Effector memory CD4-positive, alpha-beta T cell (primary cell): ENCODE measurements around the gene ING3.

Source experiments
- DNase-seq, 3 donors: peaks; one replicate each; pipeline ENCODE4 v3.0.0-alpha.2; 2020
- H3K27ac ChIP-seq: 2 replicates; pipeline ENCODE4 v1.7.0; 2013; ENCODE audit warnings: mild to moderate bottlenecking, low read length, moderate library complexity; ENCODE audit not compliant: insufficient read depth, poor library complexity, severe bottlenecking
- H3K27me3 ChIP-seq: replicated peaks from 2 replicates; pipeline ENCODE4 v1.7.0; 2013; ENCODE audit warnings: mild to moderate bottlenecking, low read length; ENCODE audit not compliant: insufficient read depth, control insufficient read depth, poor library complexity, severe bottlenecking
- H3K36me3 ChIP-seq: 2 replicates; pipeline ENCODE4 v1.7.0; 2013; ENCODE audit warnings: mild to moderate bottlenecking, low read length, moderate library complexity; ENCODE audit not compliant: control insufficient read depth, insufficient read depth
- H3K4me1 ChIP-seq: 2 replicates; pipeline ENCODE4 v1.7.0; 2013; ENCODE audit warnings: low read length, mild to moderate bottlenecking; ENCODE audit not compliant: control insufficient read depth, insufficient read depth, poor library complexity, severe bottlenecking
- H3K4me3 ChIP-seq: 2 replicates; pipeline ENCODE4 v1.7.0; 2013; ENCODE audit warnings: low read length, low read depth, mild to moderate bottlenecking; ENCODE audit not compliant: insufficient read depth, poor library complexity, severe bottlenecking
- H3K9me3 ChIP-seq: 2 replicates; pipeline ENCODE4 v1.7.0; 2013; ENCODE audit warnings: mild to moderate bottlenecking, low read length, moderate library complexity; ENCODE audit not compliant: control insufficient read depth

Gene ING3

DNA sequence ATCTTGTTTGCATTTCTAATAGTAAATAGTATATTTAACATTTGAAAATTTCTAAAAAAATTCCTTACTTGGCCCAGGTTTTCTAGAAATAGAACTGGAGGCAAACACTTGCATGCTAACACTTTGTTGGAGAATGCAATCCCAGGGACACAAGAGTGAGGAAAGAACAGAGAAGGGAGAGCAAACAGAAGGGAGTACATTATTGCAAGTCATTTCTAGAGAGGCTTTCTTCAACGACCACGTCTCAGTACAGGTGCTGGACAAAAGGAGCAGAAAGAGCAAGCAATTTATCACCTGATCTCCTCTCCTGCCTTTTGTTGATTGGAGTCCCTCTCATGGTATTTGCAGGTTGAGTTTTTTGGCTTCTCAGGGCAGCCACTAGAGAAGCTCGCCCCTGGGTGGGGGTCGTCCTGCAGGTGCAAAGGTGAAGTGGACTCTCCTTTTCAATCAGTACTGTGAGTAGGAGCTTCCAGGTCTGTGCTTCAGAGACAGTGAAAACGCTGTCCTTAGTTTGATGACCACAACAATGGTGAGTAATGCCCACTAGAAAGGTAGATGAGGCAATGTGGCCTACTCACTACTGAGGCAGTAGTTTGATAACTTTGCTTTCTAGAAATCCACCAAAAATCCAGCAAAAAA, 43.1 kb downstream of the ING3 start:
- no peak overlapping the region for H3K4me3 ChIP-seq
- H3K27ac ChIP-seq, result no peak overlapping the region
- no peaks in the 10 kb centered on the region for H3K36me3 ChIP-seq
- H3K27me3 ChIP-seq, result peaks cover 16% of the 10 kb centered on the region
- H3K4me1 ChIP-seq, result peaks cover 11% of the 10 kb centered on the region
- no peaks in the 10 kb centered on the region for H3K9me3 ChIP-seq
- no peak for DNase-seq

- H3K27ac ChIP-seq, result no peak overlapping the region
- DNase-seq, result no peak
- H3K9me3 ChIP-seq, result no peaks in the 10 kb centered on the region
- H3K36me3 ChIP-seq, result no peaks in the 10 kb centered on the region
- peaks cover 6% of the 10 kb centered on the region for H3K27me3 ChIP-seq
- H3K4me1 ChIP-seq, result peaks cover 6% of the 10 kb centered on the region
- H3K4me3 ChIP-seq, result no peak overlapping the region
Measured at GRCh38 chr7:120994512-120995410, 44.2 kb downstream of the ING3 start.

DNA sequence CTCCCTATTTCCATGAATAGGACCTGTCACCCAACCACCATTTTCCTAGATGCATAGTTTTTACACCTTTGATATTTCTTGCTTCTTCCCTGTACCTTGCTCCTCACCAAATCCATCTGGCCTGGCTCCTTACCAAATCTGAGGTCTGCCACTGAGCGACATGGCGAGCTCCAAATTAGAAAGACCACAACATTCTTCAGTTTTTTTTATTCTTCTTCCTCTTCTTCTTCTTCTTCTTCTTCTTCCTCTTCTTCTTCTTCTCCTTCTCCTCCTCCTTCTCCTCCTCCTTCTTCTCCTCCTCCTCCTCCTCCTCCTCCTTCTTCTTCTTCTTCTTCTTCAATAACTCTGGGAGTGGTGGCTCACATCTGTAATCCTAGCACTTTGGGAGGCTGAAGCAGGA, 45.1 kb downstream of the ING3 start:
- no peaks in the 10 kb centered on the region for H3K27me3 ChIP-seq
- no peak for DNase-seq
- H3K9me3 ChIP-seq, result no peaks in the 10 kb centered on the region
- peaks cover 6% of the 10 kb centered on the region for H3K4me1 ChIP-seq
- H3K36me3 ChIP-seq, result no peaks in the 10 kb centered on the region
- no peak overlapping the region for H3K4me3 ChIP-seq
- no peak overlapping the region for H3K27ac ChIP-seq

DNA sequence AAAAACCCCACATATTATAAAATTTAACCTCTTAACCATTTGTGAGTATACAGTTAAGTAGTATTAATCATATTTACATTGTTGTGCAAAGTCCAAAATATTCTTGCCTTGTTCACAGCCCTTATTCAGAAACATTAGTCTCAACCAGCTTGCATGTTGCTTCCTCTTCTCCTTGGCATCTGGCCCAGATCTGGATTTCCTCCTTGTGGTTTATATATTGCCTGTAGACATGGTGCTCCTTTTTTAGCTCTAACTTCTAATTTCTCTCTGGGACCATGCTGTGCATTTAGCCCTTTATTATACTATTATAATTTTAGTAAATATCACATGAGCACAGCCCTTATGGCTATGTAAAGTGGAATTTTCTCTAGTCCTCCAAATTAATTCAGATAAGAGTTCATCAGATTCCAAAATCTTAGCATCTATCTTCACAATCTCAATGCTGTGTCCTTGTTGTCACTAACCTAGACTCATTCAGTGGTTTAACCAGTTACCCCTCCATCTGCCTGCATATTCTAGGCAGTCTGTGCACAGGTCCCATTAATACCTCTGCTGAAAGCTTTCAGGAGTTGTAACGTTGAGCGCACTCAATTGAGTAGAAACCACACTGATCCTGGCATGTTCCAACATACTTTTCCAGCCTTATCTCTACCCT, 45.9 kb downstream of the ING3 start:
- DNase-seq, result peak in 2 of 3 donors; percentile 13 to 34
- Histone ChIP-seq H3K27me3 (no peaks in the 10 kb centered on the region), H3K36me3 (no peaks in the 10 kb centered on the region), H3K27ac (no peak overlapping the region), H3K4me1 (peaks cover 6% of the 10 kb centered on the region), H3K9me3 (no peaks in the 10 kb centered on the region), H3K4me3 (no peak overlapping the region)

- H3K36me3 ChIP-seq, result no peaks in the 10 kb centered on the region
- H3K4me1 ChIP-seq, result peaks cover 6% of the 10 kb centered on the region
- DNase-seq, result no peak
- no peak overlapping the region for H3K4me3 ChIP-seq
- H3K27ac ChIP-seq, result no peak overlapping the region
- H3K27me3 ChIP-seq, result no peaks in the 10 kb centered on the region
- no peaks in the 10 kb centered on the region for H3K9me3 ChIP-seq
Measured at GRCh38 chr7:120996988-120997345, 46.4 kb downstream of the ING3 start.

DNA sequence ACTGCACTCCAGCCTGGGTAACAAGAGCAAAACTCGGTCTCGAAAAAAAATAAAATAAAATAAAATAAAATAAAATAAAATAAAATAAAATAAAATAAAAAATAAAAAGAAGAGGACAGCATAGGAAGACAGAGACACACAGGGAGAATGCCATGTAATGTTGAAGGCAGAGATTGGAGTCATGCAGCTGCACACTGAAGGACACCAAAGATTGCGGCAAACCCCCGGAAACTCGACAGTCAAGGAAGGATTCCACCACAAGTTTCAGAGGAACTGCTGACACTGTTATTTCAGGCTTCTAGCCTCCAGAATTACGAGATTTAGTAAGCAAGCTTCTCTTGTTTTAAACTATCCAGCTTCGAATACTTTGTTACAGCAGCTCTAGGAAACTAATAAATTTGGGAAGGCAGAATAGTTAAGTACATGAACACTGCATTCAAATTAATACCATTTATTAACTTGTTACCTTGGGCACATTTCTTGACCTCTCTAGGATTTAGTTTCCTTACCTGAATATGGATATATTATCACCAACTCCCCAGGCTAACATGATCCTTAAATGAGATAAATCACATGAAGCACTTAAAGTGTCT, 47.4 kb downstream of the ING3 start:
- Histone ChIP-seq H3K9me3 (no peaks in the 10 kb centered on the region), H3K27ac (no peak overlapping the region), H3K4me3 (no peak overlapping the region), H3K27me3 (no peaks in the 10 kb centered on the region), H3K4me1 (peaks cover 6% of the 10 kb centered on the region), H3K36me3 (no peaks in the 10 kb centered on the region)
- no peak for DNase-seq

GRCh38 chr7:120998520-120998919, 47.9 kb downstream of the ING3 start:
- no peak for DNase-seq
- peaks cover 6% of the 10 kb centered on the region for H3K4me1 ChIP-seq
- no peaks in the 10 kb centered on the region for H3K9me3 ChIP-seq
- H3K36me3 ChIP-seq, result no peaks in the 10 kb centered on the region
- H3K27me3 ChIP-seq, result no peaks in the 10 kb centered on the region
- H3K4me3 ChIP-seq, result no peak overlapping the region
- H3K27ac ChIP-seq, result no peak overlapping the region

GRCh38 chr7:120998996-120999565, 48.5 kb downstream of the ING3 start:
- H3K9me3 ChIP-seq, result no peaks in the 10 kb centered on the region
- H3K27me3 ChIP-seq, result no peaks in the 10 kb centered on the region
- no peak overlapping the region for H3K27ac ChIP-seq
- DNase-seq, result no peak
- no peaks in the 10 kb centered on the region for H3K36me3 ChIP-seq
- peaks cover 6% of the 10 kb centered on the region for H3K4me1 ChIP-seq
- no peak overlapping the region for H3K4me3 ChIP-seq

DNA sequence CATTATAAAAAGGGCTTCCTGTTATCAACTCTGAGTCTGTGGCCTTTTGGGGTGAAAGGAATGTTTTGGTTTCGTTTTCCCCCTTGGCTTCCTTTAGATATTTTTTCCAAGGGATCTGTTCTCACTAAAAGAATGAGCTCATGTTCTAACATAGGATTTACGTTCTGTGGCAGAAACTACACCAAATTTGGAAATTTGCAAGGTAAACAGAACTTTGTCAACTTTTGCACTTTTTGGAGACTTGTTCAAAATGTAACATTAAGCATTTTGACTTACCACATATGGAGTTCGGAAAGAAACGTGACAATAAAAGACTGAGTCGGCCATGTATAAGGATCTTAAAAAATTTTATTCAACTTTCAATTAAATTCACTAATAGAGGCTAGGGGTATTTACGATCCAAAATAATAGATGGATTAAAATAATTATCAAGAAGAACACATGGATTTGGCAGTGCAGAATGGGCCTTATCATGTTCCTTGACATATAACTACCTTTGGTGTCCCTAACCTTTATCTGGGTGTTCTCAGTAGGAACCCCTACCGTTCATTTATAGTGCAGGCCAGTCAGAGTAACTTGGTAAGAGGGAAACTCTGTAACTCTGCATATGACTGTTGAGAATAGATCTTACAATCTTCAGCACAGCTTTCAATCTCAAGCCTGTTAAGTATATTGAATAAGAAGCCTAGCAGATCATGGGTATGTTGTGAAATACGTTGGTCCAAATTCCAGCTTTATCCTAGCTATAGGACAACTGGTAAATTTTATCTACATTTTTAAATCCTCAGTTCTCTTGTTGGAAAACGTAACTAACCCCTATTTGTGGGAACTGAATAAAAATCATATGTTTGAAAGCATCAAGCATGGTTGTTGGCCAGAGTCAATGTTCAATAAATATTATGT, 49.8 kb downstream of the ING3 start:
- Histone ChIP-seq H3K36me3 (no peaks in the 10 kb centered on the region), H3K27me3 (no peaks in the 10 kb centered on the region), H3K9me3 (no peaks in the 10 kb centered on the region), H3K4me1 (peaks cover 6% of the 10 kb centered on the region), H3K4me3 (no peak overlapping the region), H3K27ac (no peak overlapping the region)
- no peak for DNase-seq
